Activated CD8-positive, alpha-beta memory T cell treated with anti-CD3 and anti-CD28 coated beads for 48 hours (primary cell): ENCODE measurements around the gene IFRD1.

Experiments
- DNase-seq, 3 experiments: peaks; one replicate each; pipeline ENCODE4 v3.0.0-alpha.2; 2020; ENCODE audit warnings: low read depth in 2 of 3, low spot score in 2 of 3

IFRD1 gene

DNA sequence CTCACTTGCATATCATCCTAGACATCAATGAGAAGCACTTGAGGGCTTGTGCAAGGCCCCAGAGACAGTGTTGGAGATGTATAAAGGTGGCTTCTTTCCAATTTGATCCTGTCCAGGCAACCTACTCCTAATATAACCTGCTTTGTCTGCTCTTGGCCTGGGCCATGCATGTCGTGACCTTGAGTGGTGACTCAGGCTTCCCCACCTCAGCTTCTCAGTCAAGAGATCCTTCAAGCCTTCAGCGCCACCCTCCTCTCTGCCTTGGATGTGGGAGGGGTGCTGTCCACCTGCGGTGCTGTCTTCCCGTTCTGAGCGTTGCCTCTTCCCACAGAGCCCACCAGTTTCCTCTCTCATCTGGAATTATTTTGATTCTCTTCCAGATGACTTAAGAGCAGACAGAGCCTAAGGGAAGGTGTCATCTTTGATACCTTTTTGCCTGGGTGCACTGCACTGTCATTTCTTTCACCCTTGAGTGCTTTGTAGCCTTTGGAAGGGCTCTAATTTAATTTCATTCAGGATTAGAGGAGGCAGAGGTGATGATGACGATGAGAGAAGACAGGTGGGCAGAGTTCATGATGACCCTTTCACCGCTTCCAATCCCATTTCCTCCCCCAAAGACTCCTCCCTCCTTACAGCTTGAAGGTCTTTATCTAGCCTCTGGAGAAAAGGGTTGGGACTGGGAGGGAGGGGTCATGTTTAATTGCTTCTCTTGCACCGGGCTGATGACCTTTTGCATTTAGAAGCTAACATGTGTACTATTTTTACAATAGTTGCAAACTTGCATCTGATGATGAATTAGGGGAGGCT, 37.4 kb downstream of the IFRD1 start:
- DNase-seq = no peak

DNA sequence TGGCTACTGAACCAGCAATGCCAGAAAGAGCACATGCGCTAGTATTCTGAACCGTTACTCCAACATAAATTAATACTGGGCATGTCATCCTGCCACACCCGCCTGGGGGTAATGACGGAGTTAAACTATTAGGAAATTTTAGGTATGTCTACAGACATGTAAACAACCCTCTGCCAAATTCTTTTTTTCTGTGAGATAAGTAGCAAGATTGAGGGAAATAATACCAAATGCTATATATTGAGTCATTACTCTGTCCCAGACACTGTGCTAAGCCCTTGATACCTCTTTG, 37.9 kb downstream of the IFRD1 start:
- DNase-seq = no peak

GRCh38 chr7:112492186-112492585, 41.9 kb downstream of the IFRD1 start:
- no peak for DNase-seq

GRCh38 chr7:112494656-112495055, 44.4 kb downstream of the IFRD1 start:
- DNase-seq = no peak

- DNase-seq = no peak
Measured at GRCh38 chr7:112495156-112495788, 45.0 kb downstream of the IFRD1 start.

GRCh38 chr7:112495810-112496462, 45.7 kb downstream of the IFRD1 start:
- no peak for DNase-seq

DNA sequence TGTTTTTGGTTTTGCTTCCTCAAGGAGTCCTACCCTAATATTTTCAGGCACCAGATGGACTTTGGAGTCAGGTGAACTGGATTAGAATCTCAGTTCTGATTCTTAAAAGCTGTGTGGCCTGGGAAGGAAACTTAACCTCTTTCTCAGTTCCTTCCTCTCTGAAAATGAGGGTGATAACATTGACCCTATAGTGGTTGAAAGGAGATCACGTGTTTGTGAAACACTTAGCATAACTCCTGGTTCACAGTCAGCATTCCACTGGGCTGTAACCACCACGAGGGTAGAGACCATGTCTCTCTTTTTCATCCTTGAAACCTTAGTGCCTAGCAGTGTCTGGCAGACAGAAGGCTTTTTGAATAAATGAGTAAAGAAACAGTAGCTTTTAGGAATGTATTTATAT, 47.2 kb downstream of the IFRD1 start:
- no peak for DNase-seq

- DNase-seq = no peak
Measured at GRCh38 chr7:112500619-112501018, 50.4 kb downstream of the IFRD1 start.

DNA sequence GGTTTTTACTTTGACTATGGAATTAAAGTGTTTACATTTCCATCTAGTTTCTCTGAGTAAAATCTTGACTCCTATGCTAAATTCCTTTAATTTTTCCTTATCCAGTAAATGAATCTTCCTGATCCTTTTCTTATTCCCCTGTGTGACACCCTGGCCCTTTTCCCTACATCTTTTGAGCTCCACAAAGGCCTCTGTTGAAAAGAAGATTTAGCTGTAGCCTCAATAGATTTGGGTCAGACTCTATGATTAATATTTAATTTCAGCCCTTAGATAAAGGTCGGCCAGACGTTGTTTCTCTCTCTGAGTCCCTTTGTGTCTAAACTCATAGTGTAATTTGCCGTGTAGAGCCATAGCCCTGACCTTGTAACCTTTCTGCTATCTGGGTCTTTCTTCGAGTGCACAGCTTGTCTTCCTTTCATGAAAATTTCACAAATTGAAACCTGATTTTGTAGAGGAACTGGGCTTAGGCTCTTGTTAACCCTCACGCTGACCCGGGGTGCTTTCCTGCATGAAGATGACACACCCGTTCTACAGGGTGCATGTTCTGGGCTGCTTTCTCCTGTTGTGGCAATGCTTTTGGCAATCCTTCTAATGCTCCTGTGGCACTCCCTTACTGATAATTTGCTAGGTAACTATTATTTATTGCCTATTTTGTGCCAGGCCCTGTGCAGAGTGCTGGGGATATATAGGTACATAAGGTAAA, 51.7 kb downstream of the IFRD1 start:
- DNase-seq = no peak

GRCh38 chr7:112502700-112503099, 52.4 kb downstream of the IFRD1 start:
- DNase-seq = no peak

- no peak for DNase-seq
Measured at GRCh38 chr7:112503361-112503972, 53.2 kb downstream of the IFRD1 start.

DNA sequence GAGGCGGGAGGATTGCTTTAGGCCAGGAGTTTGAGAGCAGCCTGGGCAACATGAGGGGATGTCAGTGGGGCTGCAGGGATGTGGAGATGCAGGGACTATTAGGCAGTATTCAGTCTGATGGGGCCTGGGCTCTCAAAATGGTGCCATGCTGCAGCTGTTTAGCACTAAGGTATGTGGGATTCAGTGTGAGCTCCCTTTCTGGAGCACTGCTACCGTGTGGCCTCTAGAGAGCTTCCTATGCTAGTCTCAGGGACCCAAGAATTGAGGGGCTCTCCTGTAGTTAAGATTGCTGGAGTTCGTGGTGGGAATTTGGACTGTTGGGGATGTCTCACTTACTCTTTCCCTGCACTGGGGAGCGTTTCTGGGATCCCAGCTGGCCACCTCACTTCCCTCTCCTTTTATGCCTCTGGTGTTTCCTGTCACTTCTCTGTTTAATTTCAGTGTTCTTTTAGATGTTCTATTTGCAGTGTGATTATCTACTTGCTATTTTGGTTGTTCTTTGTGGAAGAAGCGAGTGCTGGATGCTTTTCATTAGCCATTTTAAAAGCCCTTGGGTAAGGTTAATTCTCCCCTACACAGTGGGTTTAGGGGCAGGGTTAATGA, 53.9 kb downstream of the IFRD1 start:
- DNase-seq = no peak

DNA sequence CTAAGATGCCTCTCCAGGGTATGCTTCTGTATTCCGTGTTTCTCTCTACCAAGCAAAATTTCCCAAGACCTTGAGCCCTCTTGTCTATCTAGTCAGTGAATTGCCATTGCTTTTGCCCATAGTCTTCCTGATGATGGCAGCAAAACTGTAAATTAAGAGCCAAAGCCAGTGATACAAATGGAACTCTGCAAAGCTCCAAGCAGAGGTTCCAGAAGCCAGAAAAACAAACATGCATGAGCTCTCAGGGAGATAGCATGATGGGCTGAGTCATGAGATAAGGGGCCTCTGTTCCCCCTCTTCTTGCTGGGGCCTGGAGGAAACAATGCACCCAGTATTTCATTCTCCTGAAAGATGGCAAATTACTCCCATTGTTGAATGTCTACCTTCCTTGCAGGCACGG, 55.2 kb downstream of the IFRD1 start:
- no peak for DNase-seq

DNA sequence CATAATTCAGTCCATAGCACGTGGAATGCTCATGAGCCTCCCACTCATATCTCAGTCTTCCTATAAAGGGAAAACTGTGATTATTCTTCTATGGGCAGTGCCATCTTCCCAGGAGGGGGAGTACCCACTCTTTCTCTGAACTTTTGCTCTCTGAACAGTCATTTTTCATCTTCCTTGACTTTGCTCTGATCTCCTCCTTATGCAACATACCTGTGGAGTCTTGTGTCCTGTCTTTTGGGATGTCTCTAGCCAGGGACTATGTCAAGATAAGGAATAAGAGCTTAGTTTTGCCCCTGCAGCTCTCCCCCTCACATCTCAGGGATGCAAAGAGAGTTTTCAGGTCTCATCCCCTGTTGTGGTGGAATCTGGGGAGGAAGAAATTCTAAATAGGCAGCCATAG, 58.1 kb downstream of the IFRD1 start:
- DNase-seq = no peak

GRCh38 chr7:112509402-112509801, 59.1 kb downstream of the IFRD1 start:
- no peak for DNase-seq

GRCh38 chr7:112510001-112510742, 59.9 kb downstream of the IFRD1 start:
- peak in 2 of 3 experiments; percentile 4 to 7 for DNase-seq

- no peak for DNase-seq
Measured at GRCh38 chr7:112510743-112511110, 60.5 kb downstream of the IFRD1 start.

GRCh38 chr7:112511451-112512202, 61.4 kb downstream of the IFRD1 start:
- no peak for DNase-seq

DNA sequence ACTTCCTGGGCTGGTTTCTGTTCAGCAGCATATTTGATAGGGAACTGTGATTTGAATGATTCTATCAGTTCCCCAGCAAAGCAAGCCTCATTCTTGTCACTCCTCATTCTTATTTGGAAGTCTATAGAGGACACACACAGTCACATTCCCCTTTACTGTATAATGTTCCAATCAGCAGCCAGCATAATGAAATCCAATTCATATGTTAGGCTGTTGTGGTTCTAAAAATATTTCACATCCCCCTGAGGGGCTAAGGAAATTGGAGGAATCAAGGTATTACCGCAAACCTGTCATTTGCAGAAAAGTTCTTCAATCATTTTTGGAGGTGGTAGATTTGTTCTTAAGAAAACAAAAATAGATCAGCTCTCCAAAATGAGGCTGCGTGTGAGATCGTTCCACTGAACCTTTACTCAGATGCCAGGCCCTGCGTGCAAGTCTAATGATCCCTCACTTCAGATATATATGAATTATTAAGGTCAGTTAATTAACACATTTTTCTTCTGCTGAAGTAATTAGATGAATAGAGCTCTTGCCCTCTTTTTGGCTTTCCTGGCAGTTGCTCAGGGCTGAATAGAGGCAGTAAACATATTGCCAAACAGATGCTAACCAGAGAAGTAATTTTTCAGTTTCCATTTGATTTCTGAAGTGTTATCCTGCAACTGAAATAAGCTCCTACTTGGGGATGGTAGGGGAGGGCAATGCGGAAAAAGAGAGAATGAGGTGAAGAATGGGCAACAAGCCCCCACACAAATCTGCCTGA, 62.4 kb downstream of the IFRD1 start:
- DNase-seq = no peak
